Uterus (tissue), 2 donors: ENCODE measurements around the gene DHRS12.

Experiments used
- POLR2A ChIP-seq, 2 donors: fragments of 450-650 bp; IDR thresholded peaks; one replicate each; pipeline ENCODE4 v1.6.1; 2016; ENCODE audit warnings: antibody characterized with exemption in 2 of 2, mild to moderate bottlenecking in 1 of 2, moderate library complexity in 1 of 2
- TF ChIP-seq, protein P1 (sequence below), 4 experiments: fragments of 200-600 bp in 2 of 4; fragments of 450-650 bp in 2 of 4; sonication (generic) in 2 of 4; IDR thresholded peaks; one replicate each; pipeline ENCODE4 v1.5.1; 2016 to 2019; ENCODE audit warnings: antibody characterized with exemption in 4 of 4, mild to moderate bottlenecking in 2 of 4, moderate library complexity in 1 of 4

DNA sequence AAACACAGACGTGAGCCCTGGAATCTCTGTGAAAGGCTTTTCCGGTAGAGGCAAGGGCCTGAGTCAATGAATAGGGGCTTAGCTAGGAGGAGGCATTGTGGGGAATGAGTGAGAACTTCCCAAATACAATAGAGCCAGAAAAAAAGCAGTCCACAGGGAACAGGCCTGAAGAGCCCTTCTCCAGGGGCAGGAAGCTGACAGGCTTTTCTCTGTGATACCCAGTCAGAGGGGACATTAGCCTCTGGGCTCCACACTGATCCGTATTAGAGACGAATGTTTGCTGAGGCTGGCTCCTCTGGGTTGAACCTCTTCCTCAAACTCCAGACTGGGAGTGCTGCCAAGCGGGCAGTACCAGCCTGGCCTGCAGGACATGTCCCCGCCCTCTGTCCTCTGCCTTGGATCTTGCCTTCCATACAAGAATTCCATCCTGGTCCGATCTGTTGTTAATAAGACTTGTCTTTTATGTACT lies 2.3 kb downstream of the DHRS12 start:
- TF ChIP-seq, protein P1, sequence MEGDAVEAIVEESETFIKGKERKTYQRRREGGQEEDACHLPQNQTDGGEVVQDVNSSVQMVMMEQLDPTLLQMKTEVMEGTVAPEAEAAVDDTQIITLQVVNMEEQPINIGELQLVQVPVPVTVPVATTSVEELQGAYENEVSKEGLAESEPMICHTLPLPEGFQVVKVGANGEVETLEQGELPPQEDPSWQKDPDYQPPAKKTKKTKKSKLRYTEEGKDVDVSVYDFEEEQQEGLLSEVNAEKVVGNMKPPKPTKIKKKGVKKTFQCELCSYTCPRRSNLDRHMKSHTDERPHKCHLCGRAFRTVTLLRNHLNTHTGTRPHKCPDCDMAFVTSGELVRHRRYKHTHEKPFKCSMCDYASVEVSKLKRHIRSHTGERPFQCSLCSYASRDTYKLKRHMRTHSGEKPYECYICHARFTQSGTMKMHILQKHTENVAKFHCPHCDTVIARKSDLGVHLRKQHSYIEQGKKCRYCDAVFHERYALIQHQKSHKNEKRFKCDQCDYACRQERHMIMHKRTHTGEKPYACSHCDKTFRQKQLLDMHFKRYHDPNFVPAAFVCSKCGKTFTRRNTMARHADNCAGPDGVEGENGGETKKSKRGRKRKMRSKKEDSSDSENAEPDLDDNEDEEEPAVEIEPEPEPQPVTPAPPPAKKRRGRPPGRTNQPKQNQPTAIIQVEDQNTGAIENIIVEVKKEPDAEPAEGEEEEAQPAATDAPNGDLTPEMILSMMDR (IDR thresholded peaks at IDR 0.05): no peak
- TF ChIP-seq POLR2A (IDR thresholded peaks at IDR 0.05): no peak
